A549 (cell line): ENCODE data around the gene TNIK.

Experiments
- EHMT2 ChIP-seq: fragments of 200-600 bp; sonication (generic); IDR thresholded peaks from 2 replicates; pipeline ENCODE4 v1.6.1; 2016; ENCODE audit warnings: antibody characterized with exemption, low read depth, mild to moderate bottlenecking, moderate library complexity
- EP300 ChIP-seq, 2 experiments: fragments of >200 bp; sonication (Bioruptor Twin); formaldehyde crosslinking; IDR thresholded peaks; 2 replicates in 1 of 2; 3 replicates in 1 of 2; pipeline ENCODE4 v1.6.1; 2016 to 2017
- FOSL2 ChIP-seq, 2 experiments: fragments of 450-650 bp in 1 of 2; fragments of >200 bp in 1 of 2; sonication (Bioruptor Twin) in 1 of 2; formaldehyde crosslinking; IDR thresholded peaks; 2 replicates each; pipeline versions ENCODE4 v1.5.0 to v1.6.1; 2016 to 2020; ENCODE audit warnings: mild to moderate bottlenecking in 1 of 2, moderate library complexity in 1 of 2
- HDAC2 ChIP-seq: fragments of 200-600 bp; sonication (generic); IDR thresholded peaks from 2 replicates; pipeline ENCODE4 v1.6.1; 2016
- POLR2A ChIP-seq: IDR thresholded peaks from 2 replicates; pipeline ENCODE4 v1.6.1; 2012; ENCODE audit warnings: mild to moderate bottlenecking, low read length
- TP53 ChIP-seq: fragments of 250-450 bp; sonication (Bioruptor Pico); IDR thresholded peaks from 2 replicates; pipeline ENCODE4 v1.5.0; 2021; ENCODE audit warnings: mild to moderate bottlenecking, moderate library complexity
- ZNF302 ChIP-seq: fragments of 250-450 bp; sonication (Bioruptor Pico); IDR thresholded peaks from 2 replicates; pipeline ENCODE4 v1.9.0; 2021; ENCODE audit warnings: inconsistent platforms, mild to moderate bottlenecking, moderate library complexity
- TF ChIP-seq, protein P1 (sequence below): fragments of >200 bp; sonication (Bioruptor Twin); formaldehyde crosslinking; IDR thresholded peaks from 3 replicates; pipeline ENCODE4 v1.5.1; 2016
- TF ChIP-seq, protein P2 (sequence below): IDR thresholded peaks from 2 replicates; pipeline ENCODE4 v1.6.1; 2012
- TF ChIP-seq, protein P3 (sequence below): IDR thresholded peaks from 2 replicates; pipeline ENCODE4 v1.6.1; 2012

DNA sequence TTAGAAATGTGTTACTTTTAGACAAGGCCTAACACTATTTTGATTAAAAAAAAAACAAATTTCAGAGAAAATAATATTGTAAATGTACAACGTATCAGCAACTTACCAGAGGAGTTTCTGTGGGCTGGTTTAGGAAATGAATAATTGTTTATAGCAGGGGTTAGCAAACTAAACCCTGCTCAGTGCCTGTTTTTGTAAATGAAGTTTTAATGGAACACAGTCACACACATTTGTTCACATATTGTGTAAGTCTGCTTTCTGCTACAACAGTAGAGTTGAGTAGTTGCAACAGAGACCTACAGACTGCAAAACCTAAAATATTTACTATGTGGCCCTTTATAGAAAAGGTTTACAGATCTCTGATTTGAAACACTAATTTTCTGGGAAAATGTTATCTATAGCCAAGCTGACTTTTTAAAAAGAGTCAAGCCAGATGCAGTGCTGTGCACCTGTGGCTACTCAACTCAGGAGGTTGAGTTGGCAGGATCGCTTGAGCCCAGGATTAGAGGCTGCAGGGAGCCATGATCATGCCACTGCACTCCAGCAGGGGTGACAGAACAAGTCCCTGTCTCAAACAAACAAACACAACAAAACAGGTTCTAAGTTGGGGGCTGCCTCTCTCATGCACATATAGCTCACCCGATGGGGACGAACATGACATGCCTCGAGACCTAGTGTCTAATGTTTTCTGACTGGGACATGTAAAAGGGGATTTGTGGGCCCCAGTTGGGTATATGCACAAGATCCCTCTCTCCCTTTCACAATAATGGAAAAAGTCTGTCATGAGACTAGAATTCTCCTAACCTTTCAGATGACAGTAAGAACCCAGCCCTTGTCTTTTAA lies 182.5 kb downstream of the TNIK start:
- TF ChIP-seq, protein P1, sequence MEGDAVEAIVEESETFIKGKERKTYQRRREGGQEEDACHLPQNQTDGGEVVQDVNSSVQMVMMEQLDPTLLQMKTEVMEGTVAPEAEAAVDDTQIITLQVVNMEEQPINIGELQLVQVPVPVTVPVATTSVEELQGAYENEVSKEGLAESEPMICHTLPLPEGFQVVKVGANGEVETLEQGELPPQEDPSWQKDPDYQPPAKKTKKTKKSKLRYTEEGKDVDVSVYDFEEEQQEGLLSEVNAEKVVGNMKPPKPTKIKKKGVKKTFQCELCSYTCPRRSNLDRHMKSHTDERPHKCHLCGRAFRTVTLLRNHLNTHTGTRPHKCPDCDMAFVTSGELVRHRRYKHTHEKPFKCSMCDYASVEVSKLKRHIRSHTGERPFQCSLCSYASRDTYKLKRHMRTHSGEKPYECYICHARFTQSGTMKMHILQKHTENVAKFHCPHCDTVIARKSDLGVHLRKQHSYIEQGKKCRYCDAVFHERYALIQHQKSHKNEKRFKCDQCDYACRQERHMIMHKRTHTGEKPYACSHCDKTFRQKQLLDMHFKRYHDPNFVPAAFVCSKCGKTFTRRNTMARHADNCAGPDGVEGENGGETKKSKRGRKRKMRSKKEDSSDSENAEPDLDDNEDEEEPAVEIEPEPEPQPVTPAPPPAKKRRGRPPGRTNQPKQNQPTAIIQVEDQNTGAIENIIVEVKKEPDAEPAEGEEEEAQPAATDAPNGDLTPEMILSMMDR, result no peak
- TF ChIP-seq FOSL2 (IDR thresholded peaks at IDR 0.05) (no peak), FOSL2 (CRISPR knock-in tag; IDR thresholded peaks at IDR 0.05) (no peak), EHMT2 (no peak), TP53 (CRISPR knock-in tag) (no peak), HDAC2 (no peak), EP300 (IDR thresholded peaks at IDR 0.05) (no peak), POLR2A (no peak), ZNF302 (CRISPR knock-in tag) (no peak)
- TF ChIP-seq, protein P2, sequence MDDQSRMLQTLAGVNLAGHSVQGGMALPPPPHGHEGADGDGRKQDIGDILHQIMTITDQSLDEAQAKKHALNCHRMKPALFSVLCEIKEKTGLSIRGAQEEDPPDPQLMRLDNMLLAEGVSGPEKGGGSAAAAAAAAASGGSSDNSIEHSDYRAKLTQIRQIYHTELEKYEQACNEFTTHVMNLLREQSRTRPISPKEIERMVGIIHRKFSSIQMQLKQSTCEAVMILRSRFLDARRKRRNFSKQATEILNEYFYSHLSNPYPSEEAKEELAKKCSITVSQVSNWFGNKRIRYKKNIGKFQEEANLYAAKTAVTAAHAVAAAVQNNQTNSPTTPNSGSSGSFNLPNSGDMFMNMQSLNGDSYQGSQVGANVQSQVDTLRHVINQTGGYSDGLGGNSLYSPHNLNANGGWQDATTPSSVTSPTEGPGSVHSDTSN, result no peak
- TF ChIP-seq, protein P3, sequence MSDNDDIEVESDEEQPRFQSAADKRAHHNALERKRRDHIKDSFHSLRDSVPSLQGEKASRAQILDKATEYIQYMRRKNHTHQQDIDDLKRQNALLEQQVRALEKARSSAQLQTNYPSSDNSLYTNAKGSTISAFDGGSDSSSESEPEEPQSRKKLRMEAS, result no peak
